PC-3 (cell line): ENCODE measurements around the gene DIAPH1.

Source experiments
- EZH2 ChIP-seq: fragments of 300-600 bp; sonication (generic); IDR thresholded peaks from one replicate; pipeline ENCODE4 v1.6.1; 2017; ENCODE audit warnings: antibody characterized with exemption, mild to moderate bottlenecking, low read length; ENCODE audit not compliant: unreplicated experiment
- EZH2phosphoT487 ChIP-seq: fragments of 300-600 bp; sonication (generic); IDR thresholded peaks from 2 replicates; pipeline ENCODE4 v1.6.1; 2018; ENCODE audit warnings: mild to moderate bottlenecking, antibody characterized with exemption, low read length, borderline replicate concordance

DNA sequence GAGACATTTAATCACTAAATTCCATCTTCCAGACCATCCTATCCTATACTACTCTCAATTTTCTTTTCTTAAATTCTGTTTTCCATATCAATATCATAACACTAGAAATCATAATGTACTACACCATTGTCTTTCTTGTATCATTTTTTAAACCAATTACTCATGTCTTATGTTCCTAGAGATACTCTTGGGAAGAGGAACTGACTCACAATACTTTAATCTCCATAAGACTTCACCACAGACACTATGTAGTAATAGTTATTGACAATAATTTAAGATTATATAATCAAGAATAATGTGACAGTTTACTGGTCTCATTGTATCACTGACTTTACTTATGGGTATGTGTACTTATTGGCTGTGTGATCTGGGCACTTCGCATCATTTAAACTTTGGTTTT, 86.1 kb downstream of the DIAPH1 start:
- TF ChIP-seq EZH2 (no peak), EZH2phosphoT487 (no peak)
